ENCODE results near the gene ZNF646. TPM values are rescaled to one million over a fixed set of nuclear protein-coding genes. Genes with fewer than 3 reads are reported as not detected.

Gene ZNF646
- total and polyA plus RNA-seq, 2 of the 13 experiments (the other 11 are each of a cell fraction or from before 2014, with no cell fraction given), result 3.4 to 10.9 TPM

- no peak for TF ChIP-seq KDM6A (CRISPR knock-in tag; IDR thresholded peaks at IDR 0.05; ENCODE audit: low read depth)
- TF ChIP-seq NFE2L1 (CRISPR knock-in tag; IDR thresholded peaks at IDR 0.05; ENCODE audit: borderline replicate concordance), result no peak
- TF ChIP-seq ZC3H4 (CRISPR knock-in tag; IDR thresholded peaks at IDR 0.05; ENCODE audit: borderline replicate concordance), result no peak
- no peak for TF ChIP-seq HHEX (CRISPR knock-in tag; IDR thresholded peaks at IDR 0.05)
- peak; percentile 89 for TF ChIP-seq ZFP91 (CRISPR knock-in tag; IDR thresholded peaks at IDR 0.05; ENCODE audit: borderline replicate concordance)
- peak; percentile 79 for TF ChIP-seq ZNF749 (CRISPR knock-in tag; IDR thresholded peaks at IDR 0.05; ENCODE audit: borderline replicate concordance)
- no peak; the same call in 1 of the 2 replicates for TF ChIP-seq ATF7-NPFF (CRISPR knock-in tag; IDR thresholded peaks at IDR 0.05; ENCODE audit: low read depth)
- TF ChIP-seq HINFP (CRISPR knock-in tag; IDR thresholded peaks at IDR 0.05; ENCODE audit: low read depth), result peak; percentile 21; the same call in 1 of the 2 replicates
- peak; percentile 99 for TF ChIP-seq MTERF4 (CRISPR knock-in tag; IDR thresholded peaks at IDR 0.05)
- TF ChIP-seq ZNF292 (CRISPR knock-in tag; IDR thresholded peaks at IDR 0.05; ENCODE audit: borderline replicate concordance, low read depth), result no peak
- TF ChIP-seq ETV5 (CRISPR knock-in tag; IDR thresholded peaks at IDR 0.05; ENCODE audit: borderline replicate concordance), result peak; percentile 77; the same call in 1 of the 2 replicates
- peak; percentile 84 for TF ChIP-seq GPN1 (CRISPR knock-in tag; IDR thresholded peaks at IDR 0.05; ENCODE audit: borderline replicate concordance)
- no peak for TF ChIP-seq ZNF674 (CRISPR knock-in tag; IDR thresholded peaks at IDR 0.05; ENCODE audit: low read depth)
- TF ChIP-seq ZXDC (CRISPR knock-in tag; IDR thresholded peaks at IDR 0.05), result 0 out of 2 replicates have a peak, but pooled peaks have one; percentile 21
- no peak for TF ChIP-seq RARG (CRISPR knock-in tag; IDR thresholded peaks at IDR 0.05; ENCODE audit: low read depth)
- TF ChIP-seq HNRNPH1 (optimal IDR thresholded peaks at IDR 0.05; ENCODE audit: low read depth, low read length), result no peak
- TF ChIP-seq CERS6 (CRISPR knock-in tag; IDR thresholded peaks at IDR 0.05), result no peak
- TF ChIP-seq THRA (CRISPR knock-in tag; IDR thresholded peaks at IDR 0.05; ENCODE audit: borderline replicate concordance), result peak; percentile 75
- peak; percentile 49; the same call in 1 of the 2 replicates for TF ChIP-seq NFYB (CRISPR knock-in tag; IDR thresholded peaks at IDR 0.05)
Measured at GRCh38 chr16:31108035-31108793, 34.0 kb downstream of the ZNF646 start, which contains the start of gene BCKDK (continued).
